K562 (cell line): ENCODE measurements around the gene PDZD8. TPM values are rescaled to one million over a fixed set of nuclear protein-coding genes. Genes with fewer than 3 reads are reported as not detected.

ENCODE experiments used
- ATAC-seq: fragments of 200-7000 bp; cut with Tn5 transposase; 3 replicates; pipeline ENCODE4 v1.9.1; 2020; ENCODE audit warnings: moderate library complexity
- BruUV-seq: library from RNA; stranded (reverse); fragments of 400-500 nt; replicated peaks from 2 replicates; lab custom pipeline; 2021; lab: Mats Ljungman, UMichigan
- CTCF ChIA-PET: fragments of 300-600 bp; formaldehyde crosslinking; extraction: SDS; loops from one replicate; lab custom pipeline; 2021; ENCODE audit warnings: low intra/inter-chr PET ratio; lab: Yijun Ruan, JAX
- POLR2A ChIA-PET: fragments of 300-600, 350-650 bp; sonication (Branson Sonifier 250); formaldehyde crosslinking; extraction: SDS; loops from one replicate; lab custom pipeline; 2021; ENCODE audit warnings: antibody characterized with exemption, inconsistent platforms; lab: Yijun Ruan, JAX
- DNase-seq, 4 experiments: peaks; one replicate each; pipeline versions ENCODE4 v3.0.0 to v3.0.0-alpha.2; 2011 to 2018; ENCODE audit warnings: low spot score in 3 of 4, mixed read lengths in 3 of 4; ENCODE audit errors: extremely low read depth in 1 of 4
- FAIRE-seq: peaks from 2 replicates; lab custom pipeline; 2011; peaks lifted over from hg19 to GRCh38; lab: Jason Lieb, UNC
- H2AFZ ChIP-seq: 2 replicates; pipeline ENCODE4 v1.6.0; 2011; ENCODE audit warnings: low read depth, low read length, control low read depth, inconsistent platforms
- H3K27ac ChIP-seq: fragments of 200-600 bp; 3 replicates; pipeline ENCODE4 v1.8.0; 2011; ENCODE audit warnings: low read depth, mild to moderate bottlenecking, control low read depth, inconsistent platforms, low read length, moderate library complexity, mixed read lengths; ENCODE audit errors: extremely low read depth
- H3K27me3 ChIP-seq, 2 experiments: fragments of 300-600 bp in 1 of 2; 2 replicates in 1 of 2; 3 replicates in 1 of 2; pipeline versions ENCODE4 v1.6.0 to v1.8.0; 2011; ENCODE audit warnings: inconsistent platforms in 2 of 2, low read length in 2 of 2, mild to moderate bottlenecking in 1 of 2, mixed read lengths in 1 of 2, moderate library complexity in 1 of 2; ENCODE audit not compliant: control insufficient read depth in 2 of 2, insufficient read depth in 2 of 2
- H3K36me3 ChIP-seq: fragments of 300-600 bp; 3 replicates; pipeline ENCODE4 v1.8.0; 2011; ENCODE audit warnings: mild to moderate bottlenecking, low read length, inconsistent platforms; ENCODE audit not compliant: control insufficient read depth, insufficient read depth
- H3K4me1 ChIP-seq, 2 experiments: fragments of 200-600 bp in 1 of 2; replicated peaks in 1 of 2; 2 replicates in 1 of 2; 3 replicates in 1 of 2; pipeline versions ENCODE4 v1.5.1 to v1.8.0; 2011; ENCODE audit warnings: inconsistent platforms in 2 of 2, low read length in 2 of 2, mild to moderate bottlenecking in 1 of 2, mixed read lengths in 1 of 2, moderate library complexity in 1 of 2; ENCODE audit not compliant: control insufficient read depth in 2 of 2, insufficient read depth in 2 of 2
- H3K4me2 ChIP-seq: 2 replicates; pipeline ENCODE4 v1.6.1; 2011; ENCODE audit warnings: low read length, control low read depth, inconsistent platforms, mixed read lengths; ENCODE audit not compliant: insufficient read depth
- H3K4me3 ChIP-seq: fragments of 200-600 bp; sonication (generic), shearing (Covaris generic); 2 replicates; pipeline ENCODE4 v1.5.1; 2016; ENCODE audit warnings: control low read depth, inconsistent platforms
- H3K79me2 ChIP-seq: fragments of 200-600 bp; 3 replicates; pipeline ENCODE4 v1.8.0; 2011; ENCODE audit warnings: low read length, inconsistent platforms; ENCODE audit not compliant: control insufficient read depth, insufficient read depth
- H3K9ac ChIP-seq, 2 experiments: 2 replicates each; pipeline versions ENCODE4 v1.6.0 to v1.6.1; 2011; ENCODE audit warnings: low read depth in 2 of 2, low read length in 2 of 2, control low read depth in 1 of 2, inconsistent platforms in 1 of 2, mild to moderate bottlenecking in 1 of 2, mixed read lengths in 1 of 2; ENCODE audit not compliant: insufficient read depth in 1 of 2
- H3K9me1 ChIP-seq: one replicate; pipeline ENCODE4 v1.6.0; 2011; ENCODE audit warnings: inconsistent platforms, mild to moderate bottlenecking, low read length, moderate library complexity; ENCODE audit not compliant: control insufficient read depth, insufficient read depth
- H3K9me3 ChIP-seq: replicated peaks from 2 replicates; pipeline ENCODE4 v1.5.1; 2011; ENCODE audit warnings: low read depth, low read length, inconsistent platforms; ENCODE audit not compliant: control insufficient read depth, insufficient read depth
- H4K20me1 ChIP-seq: replicated peaks from 2 replicates; pipeline ENCODE4 v1.6.1; 2011; ENCODE audit warnings: low read length, inconsistent platforms, mixed read lengths; ENCODE audit not compliant: control insufficient read depth, insufficient read depth
- C11orf30 ChIP-seq: fragments of 450-650 bp; IDR thresholded peaks from 2 replicates; pipeline ENCODE4 v1.6.1; 2016; ENCODE audit warnings: low read depth, mild to moderate bottlenecking
- CBFB ChIP-seq: sonication (generic); formaldehyde crosslinking; IDR thresholded peaks from 2 replicates; pipeline ENCODE4 v1.4.0; 2020; ENCODE audit warnings: mild to moderate bottlenecking, missing genetic modification reagents
- KAT2B ChIP-seq: IDR thresholded peaks from one replicate; pipeline ENCODE4 v1.6.1; 2012; ENCODE audit warnings: low read depth, mild to moderate bottlenecking, control low read depth, inconsistent platforms, low read length, moderate library complexity
- MAFF ChIP-seq: IDR thresholded peaks from 2 replicates; pipeline ENCODE4 v1.6.1; 2012; ENCODE audit warnings: low read length, improper control_type of control experiment
- MAFG ChIP-seq: fragments of 450-650 bp; conservative IDR thresholded peaks from 2 replicates; pipeline ENCODE4 v1.6.1; 2016; ENCODE audit warnings: missing genetic modification characterization, missing compliant biosample characterization
- MAFK ChIP-seq: IDR thresholded peaks from 2 replicates; pipeline ENCODE4 v1.6.1; 2011; ENCODE audit warnings: low read length, improper control_type of control experiment
- ZNF316 ChIP-seq: fragments of 450-650 bp; IDR thresholded peaks from 2 replicates; pipeline ENCODE4 v1.6.1; 2016
- ZNF347 ChIP-seq: fragments of 450-650 bp; formaldehyde crosslinking; IDR thresholded peaks from 2 replicates; pipeline ENCODE4 v1.4.0; 2020; ENCODE audit warnings: low read depth, mild to moderate bottlenecking, moderate library complexity
- ZNF431 ChIP-seq: sonication (generic); formaldehyde crosslinking; IDR thresholded peaks from 2 replicates; pipeline ENCODE4 v1.8.0; 2022; ENCODE audit warnings: mild to moderate bottlenecking, missing genetic modification reagents
- WGBS: fragments of 100-300 bp; shearing (Covaris generic); methylation state at CpG from one replicate; pipeline ENCODE4 v1.1.6; 2016; ENCODE audit warnings: low coverage, mixed read lengths; ENCODE audit not compliant: insufficient coverage; ENCODE audit errors: missing lambda C conversion rate; 5-methylcytosine and 5-hydroxymethylcytosine counted together
- in situ Hi-C: fragments of 300-500 bp; cut with MboI; formaldehyde crosslinking; loops from 4 replicates; pipeline ENCODE4 v1.15.0; 2018; ENCODE audit warnings: inconsistent platforms, mixed read lengths
- intact Hi-C: fragments of 100-400 bp; cut with micrococcal nuclease; formaldehyde crosslinking; loops from 2 replicates; pipeline ENCODE4 v1.14.2; 2022
- polyA plus RNA-seq, 8 experiments: library from polyadenylated mRNA; depleted of rRNA in 4 of 8; stranded (reverse) in 5 of 8; unstranded in 3 of 8; fragments of >200 nt; fragmentation: Nextera tagmentation in 2 of 8; fragmentation: Illumina TruSeq in 1 of 8; extraction: Ambion mirVana in 2 of 8; extraction: Trizol in 1 of 8; gene quantifications; 2 replicates each; pipeline versions ENCODE4 v1.2.1 to v1.2.3, GENCODE V29; 2011 to 2014; ENCODE audit warnings: inconsistent platforms in 1 of 8, missing spikeins in 1 of 8
- total RNA-seq, 7 experiments: library from RNA; depleted of rRNA in 6 of 7; stranded (reverse); fragments of >200 nt in 6 of 7; fragmentation: Illumina TruSeq in 2 of 7; extraction: Trizol in 2 of 7; gene quantifications; 2 replicates each; pipeline versions ENCODE4 v1.2.1 to v1.2.3, GENCODE V29; 2011 to 2021; ENCODE audit warnings: low replicate concordance in 1 of 7
- TF ChIP-seq, protein P1 (sequence below), 2 experiments: IDR thresholded peaks; 2 replicates each; pipeline ENCODE4 v1.6.1; 2011; ENCODE audit warnings: borderline replicate concordance in 1 of 2, control low read depth in 1 of 2, low read depth in 1 of 2, low read length in 1 of 2, mild to moderate bottlenecking in 1 of 2, mixed read lengths in 1 of 2, moderate library complexity in 1 of 2; ENCODE audit not compliant: insufficient read depth in 1 of 2, insufficient read length in 1 of 2, poor library complexity in 1 of 2, severe bottlenecking in 1 of 2; ENCODE audit errors: extremely low read depth in 1 of 2
- TF ChIP-seq, protein P2 (sequence below): IDR thresholded peaks from 2 replicates; pipeline ENCODE4 v1.6.1; 2011; ENCODE audit warnings: borderline replicate concordance, low read depth, mild to moderate bottlenecking, moderate library complexity, low read length; ENCODE audit not compliant: insufficient read depth, poor library complexity, severe bottlenecking
- TF ChIP-seq, protein P3 (sequence below): sonication (generic); formaldehyde crosslinking; IDR thresholded peaks from 2 replicates; pipeline ENCODE4 v1.9.0; 2022; ENCODE audit warnings: mild to moderate bottlenecking, missing genetic modification reagents
- TF ChIP-seq, protein P4 (sequence below): fragments of 450-650 bp; IDR thresholded peaks from 2 replicates; pipeline ENCODE4 v1.6.1; 2016

The PDZD8 gene
- total and polyA plus RNA-seq, 9 of the 15 experiments (the other 6 are each of a cell fraction or from before 2014, with no cell fraction given): 5.5 to 53.4 (median 36.8) TPM

DNA sequence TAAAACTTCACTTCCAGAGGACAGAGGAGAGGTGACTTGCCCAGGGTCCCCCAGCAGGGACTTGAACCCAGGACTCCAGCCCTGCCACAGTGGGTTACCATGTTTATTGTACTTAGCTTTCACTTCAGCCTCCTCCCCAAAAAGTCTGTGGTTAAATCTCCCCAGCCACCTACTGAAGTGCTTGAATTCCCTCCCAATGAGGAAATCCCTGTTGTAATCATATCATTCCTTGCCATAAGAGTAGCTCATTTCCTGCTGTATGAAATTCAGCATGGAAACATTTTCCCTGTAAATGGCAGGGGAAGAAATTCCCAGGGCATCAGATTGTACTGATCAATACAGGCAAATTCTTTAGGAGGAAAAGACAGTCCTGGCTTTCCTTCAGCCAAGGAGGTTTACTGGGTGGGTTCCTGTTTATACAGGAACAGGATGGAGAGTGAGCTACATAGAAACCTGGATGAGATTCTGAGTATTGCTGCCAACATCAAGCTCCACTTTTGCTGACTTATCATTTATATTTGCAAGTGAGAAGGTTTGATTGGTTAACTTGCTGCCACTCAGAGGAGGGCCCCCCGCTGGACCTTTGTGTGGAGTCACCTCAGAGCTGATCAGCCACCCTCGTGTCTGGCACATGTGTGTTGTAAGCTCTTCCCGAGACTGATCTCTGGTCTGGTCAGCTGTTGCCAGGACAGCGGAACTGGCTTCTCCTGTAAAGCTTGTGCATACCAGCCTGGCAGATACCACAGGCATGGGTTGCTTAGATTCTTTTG, 16.4 kb upstream of the PDZD8 start:
- Histone ChIP-seq H3K36me3 (no peaks in the 10 kb centered on the region), H3K27me3 (no peaks in the 10 kb centered on the region), H3K79me2 (no peaks in the 10 kb centered on the region), H3K9me1 (no peaks in the 10 kb centered on the region), H3K4me1 (peaks cover 0 to 4% of the 10 kb centered on the region in 2 experiments; a peak in 3 of 5 replicates), H4K20me1 (no peaks in the 10 kb centered on the region), H3K9ac (no peak overlapping the region), H3K9me3 (no peaks in the 10 kb centered on the region), H3K4me3 (no peak overlapping the region), H2AFZ (peak overlapping the region; percentile 40; the same call in 1 of the 2 replicates), H3K4me2 (no peak overlapping the region), H3K27ac (no peak overlapping the region)
- CTCF ChIA-PET: no interaction called here
- POLR2A ChIA-PET: interaction anchor here (1.1 kb wide), 1 partner anchor 12 kb away, joined by 4 read pairs; no protein-coding TSS in a partner anchor
- in situ Hi-C loops (no loop called here), intact Hi-C loops (no loop called here)
- DNase-seq (no peak), FAIRE-seq (no peak), ATAC-seq (peak; percentile 60; the same call in 2 of the 3 replicates)
- BruUV-seq: no TSS peak
- WGBS: 49% methylated on average over 4 of the region's 4 CpGs
- TF ChIP-seq, protein P1, sequence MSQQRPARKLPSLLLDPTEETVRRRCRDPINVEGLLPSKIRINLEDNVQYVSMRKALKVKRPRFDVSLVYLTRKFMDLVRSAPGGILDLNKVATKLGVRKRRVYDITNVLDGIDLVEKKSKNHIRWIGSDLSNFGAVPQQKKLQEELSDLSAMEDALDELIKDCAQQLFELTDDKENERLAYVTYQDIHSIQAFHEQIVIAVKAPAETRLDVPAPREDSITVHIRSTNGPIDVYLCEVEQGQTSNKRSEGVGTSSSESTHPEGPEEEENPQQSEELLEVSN (IDR thresholded peaks at IDR 0.05; ENCODE audit: borderline replicate concordance in 1 of 2, extremely low read depth in 1 of 2, insufficient read depth in 1 of 2, insufficient read length in 1 of 2, low read depth in 1 of 2, low read length in 1 of 2, poor library complexity in 1 of 2, severe bottlenecking in 1 of 2): peak; percentile 23 to 80
- TF ChIP-seq, protein P2, sequence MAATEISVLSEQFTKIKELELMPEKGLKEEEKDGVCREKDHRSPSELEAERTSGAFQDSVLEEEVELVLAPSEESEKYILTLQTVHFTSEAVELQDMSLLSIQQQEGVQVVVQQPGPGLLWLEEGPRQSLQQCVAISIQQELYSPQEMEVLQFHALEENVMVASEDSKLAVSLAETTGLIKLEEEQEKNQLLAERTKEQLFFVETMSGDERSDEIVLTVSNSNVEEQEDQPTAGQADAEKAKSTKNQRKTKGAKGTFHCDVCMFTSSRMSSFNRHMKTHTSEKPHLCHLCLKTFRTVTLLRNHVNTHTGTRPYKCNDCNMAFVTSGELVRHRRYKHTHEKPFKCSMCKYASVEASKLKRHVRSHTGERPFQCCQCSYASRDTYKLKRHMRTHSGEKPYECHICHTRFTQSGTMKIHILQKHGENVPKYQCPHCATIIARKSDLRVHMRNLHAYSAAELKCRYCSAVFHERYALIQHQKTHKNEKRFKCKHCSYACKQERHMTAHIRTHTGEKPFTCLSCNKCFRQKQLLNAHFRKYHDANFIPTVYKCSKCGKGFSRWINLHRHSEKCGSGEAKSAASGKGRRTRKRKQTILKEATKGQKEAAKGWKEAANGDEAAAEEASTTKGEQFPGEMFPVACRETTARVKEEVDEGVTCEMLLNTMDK: peak; percentile 35
- TF ChIP-seq C11orf30 (peak; percentile 77), ZNF347 (CRISPR knock-in tag) (no peak), ZNF316 (peak; percentile 88), MAFF (peak; percentile 72), MAFK (peak; percentile 59), ZNF431 (CRISPR knock-in tag) (0 out of 2 replicates have a peak, but pooled peaks have one; percentile 26), KAT2B (no peak), CBFB (CRISPR knock-in tag) (no peak), MAFG (peak; percentile 62)
- TF ChIP-seq, protein P3, sequence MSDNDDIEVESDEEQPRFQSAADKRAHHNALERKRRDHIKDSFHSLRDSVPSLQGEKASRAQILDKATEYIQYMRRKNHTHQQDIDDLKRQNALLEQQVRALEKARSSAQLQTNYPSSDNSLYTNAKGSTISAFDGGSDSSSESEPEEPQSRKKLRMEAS: peak; percentile 36; the same call in 1 of the 2 replicates
- TF ChIP-seq, protein P4, sequence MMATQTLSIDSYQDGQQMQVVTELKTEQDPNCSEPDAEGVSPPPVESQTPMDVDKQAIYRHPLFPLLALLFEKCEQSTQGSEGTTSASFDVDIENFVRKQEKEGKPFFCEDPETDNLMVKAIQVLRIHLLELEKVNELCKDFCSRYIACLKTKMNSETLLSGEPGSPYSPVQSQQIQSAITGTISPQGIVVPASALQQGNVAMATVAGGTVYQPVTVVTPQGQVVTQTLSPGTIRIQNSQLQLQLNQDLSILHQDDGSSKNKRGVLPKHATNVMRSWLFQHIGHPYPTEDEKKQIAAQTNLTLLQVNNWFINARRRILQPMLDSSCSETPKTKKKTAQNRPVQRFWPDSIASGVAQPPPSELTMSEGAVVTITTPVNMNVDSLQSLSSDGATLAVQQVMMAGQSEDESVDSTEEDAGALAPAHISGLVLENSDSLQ: peak; percentile 62
